ENCODE data around the gene ZBED6.

GRCh38 chr1:203777596-203777995 lies 17.8 kb upstream of the ZBED6 start:
- TF ChIP-seq CTCF (conservative IDR thresholded peaks at IDR 0.05; ENCODE audit: low read length) (no peak), EZH2phosphoT487 (IDR thresholded peaks at IDR 0.05; ENCODE audit: borderline replicate concordance, low read depth, low read length) (no peak)

All from OCI-LY7 (cell line).